ENCODE results near the gene FCGR3A.
"Not testable (repeated sequence)": the region's sequence is repeated elsewhere in the genome, so short reads cannot be mapped to it uniquely, and the experiment has no call there.

The FCGR3A gene

DNA sequence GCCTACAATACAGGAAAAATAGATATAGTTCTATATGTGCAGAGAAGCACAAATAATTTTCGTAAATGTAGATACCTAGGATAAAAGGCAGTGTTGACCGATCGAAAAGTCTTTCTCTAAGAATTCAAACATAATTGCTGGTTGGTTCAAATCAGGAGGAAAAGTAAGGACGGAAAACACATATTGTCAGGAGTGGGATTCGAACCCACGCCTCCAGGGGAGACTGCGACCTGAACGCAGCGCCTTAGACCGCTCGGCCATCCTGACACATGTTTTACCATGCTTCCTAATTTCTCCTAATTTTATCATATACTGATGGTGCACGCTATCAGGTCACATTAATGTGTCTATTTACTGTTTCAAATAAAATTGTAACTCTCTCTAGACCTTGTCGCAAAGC, 19.5 kb downstream of the FCGR3A start:
- H3K4me1 ChIP-seq = peaks cover 14% of the 10 kb centered on the region
- H3K9me3 ChIP-seq; H3K36me3 ChIP-seq (replicated peaks); H3K27me3 ChIP-seq (ENCODE audit: low read depth); in situ Hi-C loops (cut with MboI; ENCODE audit: low sequenced_read_pairs): not testable (repeated sequence)
- DNase-seq (ENCODE audit: low spot score in 2 of 2) = peak; percentile 49 to 83
- peak overlapping the region; percentile 43 for H3K4me3 ChIP-seq

GRCh38 chr1:161529463-161530104, 20.0 kb downstream of the FCGR3A start:
- Histone ChIP-seq H3K4me3 (peak overlapping the region; percentile 43), H3K4me1 (peaks cover 14% of the 10 kb centered on the region)
- peak; percentile 9 to 39 for DNase-seq (ENCODE audit: low spot score in 2 of 2)
- H3K36me3 ChIP-seq (replicated peaks); in situ Hi-C loops (cut with MboI; ENCODE audit: low sequenced_read_pairs); H3K9me3 ChIP-seq; H3K27me3 ChIP-seq (ENCODE audit: low read depth): not testable (repeated sequence)

DNA sequence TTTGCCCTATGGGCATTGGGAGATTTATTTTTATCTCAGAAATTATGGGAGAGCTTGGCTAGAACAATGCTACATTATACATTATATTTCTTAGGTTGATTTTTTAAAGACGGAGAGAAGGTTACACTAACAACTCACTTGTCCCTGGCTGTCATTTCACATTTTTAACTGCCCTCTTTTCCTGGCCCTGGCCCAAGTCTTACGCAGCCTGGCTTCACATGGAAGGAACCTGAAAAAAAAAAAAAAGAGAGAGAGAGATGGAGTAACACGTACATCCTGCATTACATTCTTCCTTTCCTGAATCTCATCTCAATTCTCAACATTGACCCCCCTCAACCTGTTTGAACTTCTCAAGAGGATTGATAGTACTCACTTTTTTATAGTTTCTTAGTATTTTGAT, 21.1 kb downstream of the FCGR3A start:
- DNase-seq (ENCODE audit: low spot score in 2 of 2); H3K27me3 ChIP-seq (ENCODE audit: low read depth); H3K36me3 ChIP-seq (replicated peaks); in situ Hi-C loops (cut with MboI; ENCODE audit: low sequenced_read_pairs); H3K9me3 ChIP-seq; H3K4me3 ChIP-seq: not testable (repeated sequence)
- peaks cover 14% of the 10 kb centered on the region for H3K4me1 ChIP-seq

DNA sequence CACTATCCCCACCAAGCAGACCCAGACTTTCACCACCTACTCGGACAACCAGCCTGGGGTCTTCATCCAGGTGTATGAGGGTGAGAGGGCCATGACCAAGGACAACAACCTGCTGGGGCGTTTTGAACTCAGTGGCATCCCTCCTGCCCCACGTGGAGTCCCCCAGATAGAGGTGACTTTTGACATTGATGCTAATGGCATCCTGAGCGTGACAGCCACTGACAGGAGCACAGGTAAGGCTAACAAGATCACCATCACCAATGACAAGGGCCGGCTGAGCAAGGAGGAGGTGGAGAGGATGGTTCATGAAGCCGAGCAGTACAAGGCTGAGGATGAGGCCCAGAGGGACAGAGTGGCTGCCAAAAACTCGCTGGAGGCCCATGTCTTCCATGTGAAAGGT, 23.7 kb downstream of the FCGR3A start:
- in situ Hi-C loops (cut with MboI; ENCODE audit: low sequenced_read_pairs); H3K27me3 ChIP-seq (ENCODE audit: low read depth); H3K4me1 ChIP-seq; H3K4me3 ChIP-seq; DNase-seq (ENCODE audit: low spot score in 2 of 2); H3K36me3 ChIP-seq (replicated peaks); H3K9me3 ChIP-seq: not testable (repeated sequence)

- H3K4me3 ChIP-seq; H3K4me1 ChIP-seq; H3K9me3 ChIP-seq; H3K27me3 ChIP-seq (ENCODE audit: low read depth); in situ Hi-C loops (cut with MboI; ENCODE audit: low sequenced_read_pairs); DNase-seq (ENCODE audit: low spot score in 2 of 2); H3K36me3 ChIP-seq (replicated peaks): not testable (repeated sequence)
Measured at GRCh38 chr1:161525321-161525720, 24.3 kb downstream of the FCGR3A start.

- H3K4me3 ChIP-seq; H3K27me3 ChIP-seq (ENCODE audit: low read depth); H3K4me1 ChIP-seq; DNase-seq (ENCODE audit: low spot score in 2 of 2); H3K36me3 ChIP-seq (replicated peaks); in situ Hi-C loops (cut with MboI; ENCODE audit: low sequenced_read_pairs); H3K9me3 ChIP-seq: not testable (repeated sequence)
Measured at GRCh38 chr1:161524742-161525291, 24.8 kb downstream of the FCGR3A start.

GRCh38 chr1:161523817-161524741, 25.5 kb downstream of the FCGR3A start, which contains the start of gene HSPA6:
HSPA6 (plus strand) TSS chr1:161524540; CDS start chr1:161524659, 119 bp downstream.
- H3K9me3 ChIP-seq; H3K4me1 ChIP-seq; in situ Hi-C loops (cut with MboI; ENCODE audit: low sequenced_read_pairs); H3K27me3 ChIP-seq (ENCODE audit: low read depth); H3K36me3 ChIP-seq (replicated peaks): not testable (repeated sequence)
- peak within 1 kb of the TSS; percentile 43 for H3K4me3 ChIP-seq
- DNase-seq (ENCODE audit: low spot score in 2 of 2) = peak; percentile 39 to 71

- DNase-seq (ENCODE audit: low spot score in 2 of 2); in situ Hi-C loops (cut with MboI; ENCODE audit: low sequenced_read_pairs); H3K4me1 ChIP-seq; H3K27me3 ChIP-seq (ENCODE audit: low read depth); H3K9me3 ChIP-seq; H3K36me3 ChIP-seq (replicated peaks): not testable (repeated sequence)
- peak overlapping the region; percentile 43 for H3K4me3 ChIP-seq
Measured at GRCh38 chr1:161523041-161523816, 26.4 kb downstream of the FCGR3A start.

DNA sequence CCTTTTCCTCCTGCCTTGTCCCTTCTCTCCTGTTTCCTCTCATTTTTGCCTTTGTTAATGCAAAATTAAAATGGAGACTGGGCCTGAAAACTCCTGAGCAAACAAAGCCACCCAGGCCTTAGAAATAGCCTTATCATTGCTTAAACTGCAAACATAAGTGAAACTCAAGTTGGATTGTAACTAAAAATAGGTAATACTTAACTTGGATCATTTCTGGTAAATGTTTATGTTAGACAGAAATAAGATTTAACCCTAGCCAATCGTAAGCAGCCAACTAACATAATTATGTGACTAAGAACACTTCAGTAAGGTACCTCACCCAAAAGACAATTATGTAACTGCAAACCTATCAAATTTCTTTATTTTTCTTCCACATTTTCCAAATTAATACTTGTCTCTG, 35.7 kb downstream of the FCGR3A start:
- H3K9me3 ChIP-seq; H3K4me1 ChIP-seq; in situ Hi-C loops (cut with MboI; ENCODE audit: low sequenced_read_pairs); H3K36me3 ChIP-seq (replicated peaks); H3K27me3 ChIP-seq (ENCODE audit: low read depth); DNase-seq (ENCODE audit: low spot score in 2 of 2); H3K4me3 ChIP-seq: not testable (repeated sequence)

- H3K36me3 ChIP-seq (replicated peaks); H3K27me3 ChIP-seq (ENCODE audit: low read depth); H3K9me3 ChIP-seq; in situ Hi-C loops (cut with MboI; ENCODE audit: low sequenced_read_pairs); DNase-seq (ENCODE audit: low spot score in 2 of 2); H3K4me1 ChIP-seq; H3K4me3 ChIP-seq: not testable (repeated sequence)
Measured at GRCh38 chr1:161513448-161513780, 36.2 kb downstream of the FCGR3A start.

DNA sequence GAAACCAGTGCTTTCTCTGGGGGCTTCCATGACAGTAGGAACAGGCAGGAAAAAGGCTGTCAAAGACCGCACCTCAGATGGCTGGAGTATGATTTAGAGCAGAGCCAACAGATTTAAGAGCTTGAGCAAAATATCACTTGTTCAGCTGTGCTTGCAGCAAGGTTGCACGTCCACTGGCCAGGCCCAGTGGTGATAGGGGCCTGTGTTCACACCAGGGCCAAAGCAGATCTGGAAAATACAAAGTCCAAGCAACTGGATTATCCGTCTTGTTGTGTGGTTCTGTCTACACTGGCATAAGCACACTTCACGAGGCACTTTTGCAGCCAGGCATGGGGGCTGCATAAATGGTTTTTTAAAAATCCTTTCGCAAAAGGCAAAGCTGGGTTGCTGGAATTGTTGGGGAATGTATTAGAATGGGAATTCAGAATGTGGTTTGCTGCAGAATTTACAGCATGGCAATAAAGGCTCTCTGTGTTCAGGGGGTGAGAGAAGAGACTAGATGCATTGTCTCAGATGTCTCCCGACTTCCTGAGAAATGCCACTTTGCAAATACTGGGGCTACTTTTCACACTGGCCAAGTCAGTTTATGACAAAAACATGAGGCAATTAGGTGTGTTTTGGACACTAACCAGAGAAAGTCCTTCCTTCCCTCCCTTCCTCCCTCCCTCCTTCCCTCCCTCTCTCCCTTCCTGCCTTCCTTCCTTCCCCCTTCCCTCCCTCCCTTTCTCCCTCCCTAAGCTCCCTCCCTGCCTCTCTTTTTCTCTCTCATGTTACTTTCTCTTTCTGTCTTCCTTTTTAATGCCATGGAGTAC, 36.8 kb downstream of the FCGR3A start:
- in situ Hi-C loops (cut with MboI; ENCODE audit: low sequenced_read_pairs); H3K27me3 ChIP-seq (ENCODE audit: low read depth); H3K9me3 ChIP-seq; H3K36me3 ChIP-seq (replicated peaks); DNase-seq (ENCODE audit: low spot score in 2 of 2); H3K4me3 ChIP-seq; H3K4me1 ChIP-seq: not testable (repeated sequence)

DNA sequence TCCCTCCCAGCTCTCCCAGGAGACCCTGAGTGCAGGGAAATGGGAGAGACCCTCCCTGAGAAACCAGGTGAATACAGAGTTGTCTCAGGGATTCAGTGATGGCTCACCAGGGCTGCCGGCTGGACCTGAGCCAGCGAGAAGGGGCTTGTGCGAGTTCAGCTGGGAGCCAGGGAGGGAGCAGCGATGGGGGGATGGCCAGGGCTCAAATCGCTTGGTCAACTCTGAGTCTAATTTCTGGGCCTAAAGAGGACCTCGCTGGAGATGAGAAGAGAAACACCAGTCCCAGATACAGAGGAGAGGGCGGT, 37.9 kb downstream of the FCGR3A start:
- no peaks in the 10 kb centered on the region for H3K27me3 ChIP-seq (ENCODE audit: low read depth)
- no peaks in the 10 kb centered on the region for H3K36me3 ChIP-seq (replicated peaks)
- no peaks in the 10 kb centered on the region for H3K9me3 ChIP-seq
- H3K4me3 ChIP-seq = no peak overlapping the region
- no peak for DNase-seq (ENCODE audit: low spot score in 2 of 2)
- in situ Hi-C loops (cut with MboI; ENCODE audit: low sequenced_read_pairs) = no loop called here
- H3K4me1 ChIP-seq = no peaks in the 10 kb centered on the region

DNA sequence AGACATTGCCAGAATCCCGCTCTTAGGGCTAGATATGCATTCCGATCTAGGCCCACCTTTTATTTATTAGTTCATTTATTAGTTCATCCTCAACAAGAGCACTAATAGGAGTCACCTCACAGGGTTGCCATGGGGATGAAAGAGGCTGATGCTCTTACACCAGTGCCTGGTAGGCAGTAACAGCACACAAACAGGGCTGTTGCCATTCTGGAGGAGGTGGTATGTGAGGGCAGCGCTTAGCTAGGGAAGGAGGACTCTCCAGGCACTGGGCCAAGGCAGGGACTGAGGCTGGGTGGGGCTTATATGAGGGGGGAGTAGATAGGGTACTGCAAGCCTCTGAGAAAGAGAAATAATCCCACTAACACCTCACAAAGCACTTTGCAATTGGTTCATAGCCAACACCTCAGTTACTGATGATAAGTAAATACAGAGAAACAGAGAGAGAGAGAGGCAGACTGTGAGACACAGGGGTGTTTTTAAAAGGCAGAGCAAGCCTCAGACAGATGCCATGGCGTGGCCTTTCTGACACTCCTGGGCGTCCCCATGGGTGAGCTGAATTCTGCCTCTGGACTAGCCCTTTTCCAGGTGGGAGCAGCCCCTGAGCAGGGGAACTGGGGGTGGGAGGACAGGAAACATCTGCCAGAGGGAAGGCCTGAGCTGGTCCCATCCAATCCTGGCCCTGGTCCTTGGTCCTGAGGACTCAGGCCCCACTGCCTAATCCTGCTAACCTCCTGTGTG, 38.4 kb downstream of the FCGR3A start:
- in situ Hi-C loops (cut with MboI; ENCODE audit: low sequenced_read_pairs) = no loop called here
- Histone ChIP-seq H3K4me1 (no peaks in the 10 kb centered on the region), H3K4me3 (no peak overlapping the region), H3K36me3 (replicated peaks) (no peaks in the 10 kb centered on the region), H3K9me3 (no peaks in the 10 kb centered on the region), H3K27me3 (ENCODE audit: low read depth) (no peaks in the 10 kb centered on the region)
- no peak for DNase-seq (ENCODE audit: low spot score in 2 of 2)

Data from HAP-1 (cell line).